ENCODE data around the gene WDR76.

GRCh38 chr15:43908516-43909050 lies 81.8 kb downstream of the WDR76 start:
- TF ChIP-seq POLR2AphosphoS5 (IDR thresholded peaks at IDR 0.05): no peak
- no peak for TF ChIP-seq POLR2A (IDR thresholded peaks at IDR 0.05)
- TF ChIP-seq CTCF (IDR thresholded peaks at IDR 0.05): no peak

Data from prostate gland (tissue), 2 donors.